GM21717 (cell line): ENCODE measurements around the gene SEC14L6.

ENCODE experiments used
- ATAC-seq: cut with Tn5 transposase; IDR thresholded peaks from one replicate; pipeline ENCODE4 v1.9.1; 2021; ENCODE audit warnings: mild to moderate bottlenecking, moderate library complexity; ENCODE audit not compliant: unreplicated experiment

SEC14L6 gene

GRCh38 chr22:30538280-30538679 lies 8.3 kb downstream of the SEC14L6 start:
- ATAC-seq, result no peak

- ATAC-seq, result no peak
Observed at GRCh38 chr22:30537083-30537731, 9.3 kb downstream of the SEC14L6 start.

GRCh38 chr22:30535182-30535581 lies 11.4 kb downstream of the SEC14L6 start:
- ATAC-seq, result no peak

- no peak for ATAC-seq
Observed at GRCh38 chr22:30531651-30532608, 14.6 kb downstream of the SEC14L6 start.

- no peak for ATAC-seq
Observed at GRCh38 chr22:30526656-30527055, 19.9 kb downstream of the SEC14L6 start.

- no peak for ATAC-seq
Observed at GRCh38 chr22:30523646-30524489, 22.7 kb downstream of the SEC14L6 start.

GRCh38 chr22:30521368-30522156 lies 25.0 kb downstream of the SEC14L6 start:
- ATAC-seq, result no peak

- no peak for ATAC-seq
Observed at GRCh38 chr22:30519842-30520425, 26.6 kb downstream of the SEC14L6 start.

- ATAC-seq, result no peak
Observed at GRCh38 chr22:30516731-30517130, 29.8 kb downstream of the SEC14L6 start.

GRCh38 chr22:30516273-30516672 lies 30.3 kb downstream of the SEC14L6 start:
- no peak for ATAC-seq

GRCh38 chr22:30514252-30514651 lies 32.3 kb downstream of the SEC14L6 start:
- ATAC-seq, result no peak

- ATAC-seq, result no peak
Observed at GRCh38 chr22:30513462-30513861, 33.1 kb downstream of the SEC14L6 start.

GRCh38 chr22:30511911-30512310 lies 34.6 kb downstream of the SEC14L6 start:
- no peak for ATAC-seq

GRCh38 chr22:30511109-30511508 lies 35.4 kb downstream of the SEC14L6 start:
- ATAC-seq, result no peak

- ATAC-seq, result no peak
Observed at GRCh38 chr22:30508216-30508615, 38.3 kb downstream of the SEC14L6 start.

GRCh38 chr22:30507670-30508069 lies 38.9 kb downstream of the SEC14L6 start:
- ATAC-seq, result no peak

- ATAC-seq, result no peak
Observed at GRCh38 chr22:30506507-30506968, 40.0 kb downstream of the SEC14L6 start.

GRCh38 chr22:30503551-30503950 lies 43.0 kb downstream of the SEC14L6 start:
- ATAC-seq, result no peak

GRCh38 chr22:30502911-30503310 lies 43.6 kb downstream of the SEC14L6 start:
- no peak for ATAC-seq

GRCh38 chr22:30502153-30502552 lies 44.4 kb downstream of the SEC14L6 start:
- no peak for ATAC-seq
